OCI-LY7 (cell line): Measurements from ENCODE around the gene OSCP1. TPM values are rescaled to one million over a fixed set of nuclear protein-coding genes. Genes with fewer than 3 reads are reported as not detected.

Experiments used
- BruUV-seq: library from RNA; stranded (reverse); fragments of 400-500 nt; replicated peaks from 2 replicates; lab custom pipeline; 2021; lab: Mats Ljungman, UMichigan
- CTCF ChIA-PET: fragments of 300-600 bp; sonication (Branson Sonifier 250); formaldehyde crosslinking; loops from one replicate; lab custom pipeline; 2022; ENCODE audit warnings: antibody characterized with exemption; ENCODE audit not compliant: unreplicated experiment; lab: Charles Lee
- POLR2A ChIA-PET: fragments of 300-600 bp; sonication (Branson Sonifier 250); formaldehyde crosslinking; loops from one replicate; lab custom pipeline; 2022; ENCODE audit warnings: antibody characterized with exemption; lab: Charles Lee
- DNase-seq: peaks from one replicate; pipeline ENCODE4 v3.0.0-alpha.2; 2015; ENCODE audit warnings: low spot score
- H2AFZ ChIP-seq: fragments of 200-600 bp; sonication (generic), shearing (Covaris generic); 2 replicates; pipeline ENCODE4 v1.6.1; 2014; ENCODE audit warnings: mild to moderate bottlenecking, antibody characterized with exemption, low read length, moderate library complexity
- H3K27ac ChIP-seq: fragments of 200-600 bp; sonication (generic); 2 replicates; pipeline ENCODE4 v1.5.1; 2014; ENCODE audit warnings: mixed run types, low read depth, mild to moderate bottlenecking, moderate library complexity, low read length, inconsistent platforms; ENCODE audit not compliant: poor library complexity, severe bottlenecking
- H3K36me3 ChIP-seq: fragments of 200-600 bp; sonication (generic); 2 replicates; pipeline ENCODE4 v1.6.1; 2014; ENCODE audit warnings: mild to moderate bottlenecking, antibody characterized with exemption, low read length, moderate library complexity, mixed read lengths; ENCODE audit not compliant: insufficient read depth
- H3K4me1 ChIP-seq: fragments of 200-600 bp; sonication (generic); 2 replicates; pipeline ENCODE4 v1.5.1; 2014; ENCODE audit warnings: mild to moderate bottlenecking, low read length; ENCODE audit not compliant: insufficient read depth, poor library complexity, severe bottlenecking
- H3K4me2 ChIP-seq: fragments of 200-600 bp; sonication (generic); 2 replicates; pipeline ENCODE4 v1.6.1; 2014; ENCODE audit warnings: mild to moderate bottlenecking, low read length
- H3K4me3 ChIP-seq: fragments of 200-600 bp; sonication (generic); 2 replicates; pipeline ENCODE4 v1.5.1; 2014; ENCODE audit warnings: mild to moderate bottlenecking, low read depth, low read length; ENCODE audit not compliant: poor library complexity, severe bottlenecking
- H3K79me2 ChIP-seq: fragments of 200-600 bp; sonication (generic); 2 replicates; pipeline ENCODE4 v1.6.1; 2016; ENCODE audit warnings: low read depth, mild to moderate bottlenecking, low read length, moderate library complexity, mixed read lengths; ENCODE audit not compliant: insufficient read depth
- H3K9me2 ChIP-seq: fragments of 200-600 bp; sonication (generic); 2 replicates; pipeline ENCODE4 v1.6.1; 2016; ENCODE audit warnings: mild to moderate bottlenecking, low read length, mixed read lengths; ENCODE audit not compliant: insufficient read depth
- H3K9me3 ChIP-seq: fragments of 200-600 bp; sonication (generic); 2 replicates; pipeline ENCODE4 v1.6.1; 2014; ENCODE audit warnings: mild to moderate bottlenecking, mixed run types, low read length, mixed read lengths
- H4K20me1 ChIP-seq: fragments of 200-600 bp; sonication (generic); 2 replicates; pipeline ENCODE4 v1.6.1; 2014; ENCODE audit warnings: mild to moderate bottlenecking, antibody characterized with exemption, low read length, moderate library complexity, mixed read lengths; ENCODE audit not compliant: insufficient read depth
- CTCF ChIP-seq: fragments of 200-600 bp; sonication (generic); conservative IDR thresholded peaks from 2 replicates; pipeline ENCODE4 v1.5.1; 2014; ENCODE audit warnings: mild to moderate bottlenecking, antibody characterized with exemption, low read length, moderate library complexity, mixed read lengths
- EZH2phosphoT487 ChIP-seq: fragments of 200-600 bp; sonication (generic); IDR thresholded peaks from 2 replicates; pipeline ENCODE4 v1.6.1; 2018; ENCODE audit warnings: low read depth, borderline replicate concordance, mild to moderate bottlenecking, mixed run types, antibody characterized with exemption, low read length, moderate library complexity, mixed read lengths
- intact Hi-C: fragments of 100-400 bp; cut with micrococcal nuclease; formaldehyde crosslinking; loops from one replicate; pipeline ENCODE4 v1.10.0; 2022; ENCODE audit not compliant: unreplicated experiment
- total RNA-seq, 2 experiments: library from RNA; depleted of rRNA in 1 of 2; stranded (reverse); fragments of >200 nt in 1 of 2; shearing (Covaris generic) in 1 of 2; gene quantifications; 2 replicates each; pipeline ENCODE4 v1.2.3, GENCODE V29; 2014 to 2022

The OSCP1 gene
- total RNA-seq, 2 experiments from 2014 or later: 0.82 to 3.5 TPM

- Histone ChIP-seq H3K4me2 (no peak overlapping the region), H3K27ac (no peak overlapping the region), H2AFZ (no peak overlapping the region), H3K9me3 (no peaks in the 10 kb centered on the region), H3K4me1 (peaks cover 3% of the 10 kb centered on the region), H3K4me3 (no peak overlapping the region), H3K36me3 (peaks cover 87% of the 10 kb centered on the region), H3K79me2 (peaks cover 11% of the 10 kb centered on the region; the same call in 1 of the 2 replicates), H3K9me2 (no peaks in the 10 kb centered on the region), H4K20me1 (no peaks in the 10 kb centered on the region)
- DNase-seq: no peak
- intact Hi-C loops: no loop called here
- TF ChIP-seq EZH2phosphoT487: no peak
- no peak for TF ChIP-seq CTCF
- ChIA-PET POLR2A (no interaction called here), CTCF (no interaction called here)
- no TSS peak for BruUV-seq
These were observed 7.4 kb upstream of the OSCP1 start for GRCh38 chr1:36457691-36458090.

GRCh38 chr1:36456391-36456928 is 6.2 kb upstream of the OSCP1 start:
- POLR2A ChIA-PET: no interaction called here
- Histone ChIP-seq H3K4me3 (no peak overlapping the region), H3K9me3 (no peaks in the 10 kb centered on the region), H3K4me1 (no peaks in the 10 kb centered on the region), H3K27ac (no peak overlapping the region), H3K4me2 (no peak overlapping the region), H4K20me1 (no peaks in the 10 kb centered on the region), H3K9me2 (no peaks in the 10 kb centered on the region), H3K36me3 (peaks cover 76% of the 10 kb centered on the region), H2AFZ (no peak overlapping the region), H3K79me2 (no peaks in the 10 kb centered on the region)
- intact Hi-C loops: no loop called here
- CTCF ChIA-PET: no interaction called here
- TF ChIP-seq EZH2phosphoT487 (no peak), CTCF (no peak)
- BruUV-seq: no TSS peak
- no peak for DNase-seq

GRCh38 chr1:36455386-36455785 is 5.1 kb upstream of the OSCP1 start:
- H3K9me2 ChIP-seq: no peaks in the 10 kb centered on the region
- POLR2A ChIA-PET: interaction anchor here (1.5 kb wide), 1 partner anchor 23 kb away, joined by 3 read pairs; no protein-coding TSS in a partner anchor
- no peaks in the 10 kb centered on the region for H4K20me1 ChIP-seq
- H3K36me3 ChIP-seq: peaks cover 65% of the 10 kb centered on the region
- peaks cover 5% of the 10 kb centered on the region for H3K4me1 ChIP-seq
- no peak overlapping the region for H2AFZ ChIP-seq
- intact Hi-C loops: no loop called here
- TF ChIP-seq EZH2phosphoT487: no peak
- no peak overlapping the region for H3K27ac ChIP-seq
- no peak for DNase-seq
- no peak overlapping the region for H3K4me2 ChIP-seq
- no peak overlapping the region for H3K4me3 ChIP-seq
- no peaks in the 10 kb centered on the region for H3K9me3 ChIP-seq
- H3K79me2 ChIP-seq: no peaks in the 10 kb centered on the region
- BruUV-seq: no TSS peak
- CTCF ChIA-PET: no interaction called here
